HCT116 (cell line): ENCODE results near the gene SLC4A11. TPM values are rescaled to one million over a fixed set of nuclear protein-coding genes. Genes with fewer than 3 reads are reported as not detected.

ENCODE experiments used
- ATAC-seq: fragments of 200-7000 bp; cut with Tn5 transposase; 2 replicates; pipeline ENCODE4 v1.9.1; 2020; ENCODE audit warnings: mild to moderate bottlenecking, moderate library complexity
- BruUV-seq: library from RNA; stranded (reverse); fragments of 400-500 nt; replicated peaks from 2 replicates; lab custom pipeline; 2021; lab: Mats Ljungman, UMichigan
- CTCF ChIA-PET: fragments of 300-600 bp; sonication (Branson Sonifier 250); formaldehyde crosslinking; loops from one replicate; lab custom pipeline; 2021; ENCODE audit warnings: antibody characterized with exemption; lab: Charles Lee
- POLR2A ChIA-PET: fragments of 300-600, 350-600 bp; sonication (Branson Sonifier 250); formaldehyde crosslinking; loops from one replicate; lab custom pipeline; 2021; ENCODE audit warnings: antibody characterized with exemption; lab: Charles Lee
- RAD21 ChIA-PET, 2 experiments: fragments of 300-600 bp; sonication (Branson Sonifier 250); formaldehyde crosslinking; loops; one replicate each; lab custom pipeline; 2023; ENCODE audit warnings: low total read pairs in 2 of 2; ENCODE audit not compliant: uncharacterized antibody in 2 of 2, unreplicated experiment in 2 of 2, low non-redundant PET in 1 of 2; lab: Charles Lee
- DNase-seq: peaks from one replicate; pipeline ENCODE4 v3.0.0-alpha.2; 2010; ENCODE audit warnings: low read depth, low spot score
- H2AFZ ChIP-seq: fragments of 200-600 bp; shearing (Covaris generic), sonication (generic); 2 replicates; pipeline ENCODE4 v1.6.1; 2017; ENCODE audit warnings: low read depth, mixed run types, mixed read lengths, antibody characterized with exemption, low read length; ENCODE audit not compliant: poor library complexity, severe bottlenecking
- H3K27ac ChIP-seq: 2 replicates; pipeline ENCODE4 v1.5.1; 2012; ENCODE audit warnings: low read depth, low read length
- H3K27me3 ChIP-seq: fragments of 200-600 bp; sonication (generic); 2 replicates; pipeline ENCODE4 v1.6.1; 2016; ENCODE audit warnings: mixed run types, low read length, mixed read lengths; ENCODE audit not compliant: insufficient read depth
- H3K36me3 ChIP-seq, 2 experiments: fragments of 200-500 bp in 1 of 2; fragments of 200-600 bp in 1 of 2; sonication (Bioruptor generic) in 1 of 2; sonication (generic) in 1 of 2; 2 replicates each; pipeline versions ENCODE4 v1.5.1 to v1.6.1; 2014 to 2016; ENCODE audit warnings: low read length in 2 of 2, inconsistent platforms in 1 of 2, mixed read lengths in 1 of 2, mixed run types in 1 of 2; ENCODE audit not compliant: insufficient read depth in 2 of 2, control insufficient read depth in 1 of 2
- H3K4me1 ChIP-seq, 2 experiments: fragments of 200-600 bp in 1 of 2; sonication (generic) in 1 of 2; 2 replicates each; pipeline versions ENCODE4 v1.5.1 to v1.6.1; 2012 to 2017; ENCODE audit warnings: low read length in 2 of 2, inconsistent platforms in 1 of 2, mild to moderate bottlenecking in 1 of 2, mixed read lengths in 1 of 2, mixed run types in 1 of 2, moderate library complexity in 1 of 2; ENCODE audit not compliant: insufficient read depth in 2 of 2, control insufficient read depth in 1 of 2
- H3K4me2 ChIP-seq: fragments of 200-600 bp; sonication (generic); 2 replicates; pipeline ENCODE4 v1.6.1; 2017; ENCODE audit warnings: mixed run types, low read length, mixed read lengths
- H3K4me3 ChIP-seq, 2 experiments: fragments of 200-600 bp in 1 of 2; sonication (generic) in 1 of 2; replicated peaks in 1 of 2; 2 replicates each; pipeline ENCODE4 v1.5.1; 2011 to 2016; ENCODE audit warnings: low read length in 2 of 2, control low read depth in 1 of 2, low read depth in 1 of 2, mild to moderate bottlenecking in 1 of 2, mixed read lengths in 1 of 2, mixed run types in 1 of 2
- H3K79me2 ChIP-seq: fragments of 200-600 bp; sonication (generic); 2 replicates; pipeline ENCODE4 v1.6.1; 2017; ENCODE audit warnings: mild to moderate bottlenecking, mixed run types, low read length, moderate library complexity, mixed read lengths; ENCODE audit not compliant: insufficient read depth
- H3K9ac ChIP-seq: fragments of 200-600 bp; sonication (generic); 2 replicates; pipeline ENCODE4 v1.6.1; 2016; ENCODE audit warnings: low read length, mixed read lengths
- H3K9me2 ChIP-seq: fragments of 200-600 bp; sonication (generic), shearing (Covaris generic); 2 replicates; pipeline ENCODE4 v1.6.1; 2017; ENCODE audit warnings: mixed run types, mild to moderate bottlenecking, moderate library complexity; ENCODE audit not compliant: insufficient read depth
- H3K9me3 ChIP-seq, 2 experiments: fragments of 200-500 bp in 1 of 2; fragments of 200-600 bp in 1 of 2; sonication (Bioruptor generic) in 1 of 2; sonication (generic) in 1 of 2; 2 replicates each; pipeline ENCODE4 v1.6.1; 2014 to 2017; ENCODE audit warnings: low read length in 2 of 2, mixed read lengths in 2 of 2, inconsistent platforms in 1 of 2, low read depth in 1 of 2, mild to moderate bottlenecking in 1 of 2, mixed run types in 1 of 2, moderate library complexity in 1 of 2; ENCODE audit not compliant: control insufficient read depth in 1 of 2, insufficient read depth in 1 of 2
- H4K20me1 ChIP-seq: fragments of 200-600 bp; sonication (generic), shearing (Covaris generic); 2 replicates; pipeline ENCODE4 v1.6.1; 2017; ENCODE audit warnings: mixed run types, mild to moderate bottlenecking, moderate library complexity; ENCODE audit not compliant: insufficient read depth
- ATF3 ChIP-seq: IDR thresholded peaks from 2 replicates; pipeline ENCODE4 v1.6.1; 2012
- CBX3 ChIP-seq: IDR thresholded peaks from 2 replicates; pipeline ENCODE4 v1.6.1; 2012; ENCODE audit warnings: low read depth
- ELF1 ChIP-seq: IDR thresholded peaks from 2 replicates; pipeline ENCODE4 v1.6.1; 2012; ENCODE audit warnings: low read depth, borderline replicate concordance
- EZH2 ChIP-seq: fragments of 200-600 bp; sonication (generic); IDR thresholded peaks from 2 replicates; pipeline ENCODE4 v1.6.1; 2017; ENCODE audit warnings: antibody characterized with exemption, mixed run types
- EZH2phosphoT487 ChIP-seq: fragments of 200-600 bp; IDR thresholded peaks from 2 replicates; pipeline ENCODE4 v1.6.1; 2018; ENCODE audit warnings: antibody characterized with exemption, borderline replicate concordance
- FOSL1 ChIP-seq: IDR thresholded peaks from 2 replicates; pipeline ENCODE4 v1.6.1; 2012; ENCODE audit warnings: low read depth
- POLR2A ChIP-seq: IDR thresholded peaks from 2 replicates; pipeline ENCODE4 v1.7.0; 2011; ENCODE audit warnings: borderline replicate concordance; ENCODE audit not compliant: insufficient read depth, insufficient read length; ENCODE audit errors: extremely low read depth
- POLR2AphosphoS5 ChIP-seq: IDR thresholded peaks from 2 replicates; pipeline ENCODE4 v1.6.1; 2011; ENCODE audit warnings: mild to moderate bottlenecking, low read depth, low read length, moderate library complexity
- RAD21 ChIP-seq: IDR thresholded peaks from 2 replicates; pipeline ENCODE4 v1.6.1; 2012; ENCODE audit warnings: low read depth, mild to moderate bottlenecking
- SP1 ChIP-seq: IDR thresholded peaks from 2 replicates; pipeline ENCODE4 v1.6.1; 2012; ENCODE audit warnings: low read depth
- TCF7L2 ChIP-seq: IDR thresholded peaks from 2 replicates; pipeline ENCODE4 v1.7.0; 2011; ENCODE audit warnings: borderline replicate concordance, inconsistent platforms; ENCODE audit not compliant: insufficient read depth, insufficient read length; ENCODE audit errors: extremely low read depth
- YY1 ChIP-seq: IDR thresholded peaks from 2 replicates; pipeline ENCODE4 v1.6.1; 2011; ENCODE audit warnings: low read length, low read depth, moderate library complexity, mild to moderate bottlenecking; ENCODE audit not compliant: insufficient replicate concordance; ENCODE audit errors: extremely low read depth
- ZFX ChIP-seq: fragments of 450-650 bp; IDR thresholded peaks from 2 replicates; pipeline ENCODE4 v1.6.1; 2017
- ZNF274 ChIP-seq: fragments of 200-500 bp; sonication (Bioruptor generic); IDR thresholded peaks from 2 replicates; pipeline ENCODE4 v1.6.1; 2014; ENCODE audit warnings: mild to moderate bottlenecking, low read depth, low read length, inconsistent platforms
- intact Hi-C: fragments of 100-400 bp; cut with micrococcal nuclease; formaldehyde crosslinking; loops from 2 replicates; pipeline ENCODE4 v1.10.0; 2022
- total RNA-seq: library from RNA; stranded (reverse); gene quantifications from one replicate; pipeline ENCODE4 v1.2.1, GENCODE V29; 2021; ENCODE audit not compliant: unreplicated experiment
- TF ChIP-seq, protein P1 (sequence below), 3 experiments: fragments of 200-600 bp in 1 of 3; sonication (generic) in 1 of 3; IDR thresholded peaks in 2 of 3; conservative IDR thresholded peaks in 1 of 3; 2 replicates each; pipeline ENCODE4 v1.5.1; 2012 to 2017; ENCODE audit warnings: low read depth in 2 of 3, low read length in 2 of 3, antibody characterized with exemption in 1 of 3, borderline replicate concordance in 1 of 3, control low read depth in 1 of 3, mild to moderate bottlenecking in 1 of 3, mixed read lengths in 1 of 3, mixed run types in 1 of 3, moderate library complexity in 1 of 3; ENCODE audit not compliant: insufficient read depth in 1 of 3

The SLC4A11 gene
- total RNA-seq, 1 experiment from 2014 or later, result 22.7 TPM

DNA sequence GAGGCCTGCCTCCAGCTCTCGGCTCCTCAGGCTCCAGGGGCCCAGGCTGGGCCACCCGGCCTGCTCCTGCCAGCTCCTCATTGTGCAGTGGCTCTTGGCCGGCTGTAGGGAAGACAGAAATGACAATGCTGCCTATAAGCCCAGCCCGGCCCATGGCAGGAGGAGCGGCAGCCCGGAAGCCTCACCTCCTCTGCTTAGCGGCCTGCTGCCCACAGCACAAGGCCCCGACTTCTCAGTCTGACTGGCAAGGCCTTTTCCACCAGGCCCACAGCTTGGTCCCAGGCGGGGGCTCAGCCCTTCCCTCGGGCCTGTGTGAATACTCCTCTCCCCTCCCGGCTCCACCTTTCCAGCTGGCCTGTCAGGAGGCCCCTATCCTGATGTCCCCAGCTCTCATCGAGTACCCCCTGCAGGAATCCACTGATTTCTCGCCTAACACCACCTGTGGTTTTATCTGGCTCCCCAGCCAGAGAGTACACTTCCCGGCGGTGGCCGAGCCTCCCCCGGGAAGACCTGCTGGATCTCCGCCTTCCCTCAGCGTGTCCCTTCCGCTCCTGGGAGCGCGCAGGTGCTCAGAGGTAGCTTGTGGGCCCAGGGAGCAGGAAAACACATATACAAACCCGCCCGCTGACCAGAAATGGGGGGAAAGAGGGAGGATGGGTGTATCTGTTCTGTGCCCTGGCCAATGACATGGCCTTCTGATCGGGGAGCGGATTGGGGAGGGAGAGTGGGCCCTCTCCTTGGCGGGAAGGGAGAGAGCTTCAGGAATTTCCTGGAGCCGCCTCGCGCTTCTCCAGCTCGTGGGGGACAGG is 35.5 kb downstream of the SLC4A11 start:
- ChIA-PET CTCF (no interaction called here), RAD21 (no interaction called here), POLR2A (interaction anchor here (0.6 kb wide), 1 partner anchor 675 kb away, joined by 3 read pairs; no protein-coding TSS in a partner anchor)
- no peaks in the 10 kb centered on the region for H4K20me1 ChIP-seq
- peak overlapping the region; percentile 90 for H3K4me2 ChIP-seq
- no peak for TF ChIP-seq EZH2phosphoT487
- intact Hi-C loops, result no loop called here
- no peak overlapping the region for H2AFZ ChIP-seq
- H3K27me3 ChIP-seq, result no peaks in the 10 kb centered on the region
- H3K4me3 ChIP-seq, result peak overlapping the region; percentile 94
- DNase-seq (no peak), ATAC-seq (peak; percentile 54)
- H3K79me2 ChIP-seq, result peaks cover 23% of the 10 kb centered on the region
- H3K36me3 ChIP-seq, result peaks cover 14 to 17% of the 10 kb centered on the region in 2 experiments; a peak in 3 of 4 replicates
- peak overlapping the region; percentile 87 for H3K27ac ChIP-seq
- peaks cover 9 to 18% of the 10 kb centered on the region in 2 experiments; a peak in 3 of 4 replicates for H3K4me1 ChIP-seq
- peak overlapping the region; percentile 85 for H3K9ac ChIP-seq
- H3K9me3 ChIP-seq, result no peaks in the 10 kb centered on the region
- no TSS peak for BruUV-seq
- H3K9me2 ChIP-seq, result no peaks in the 10 kb centered on the region

DNA sequence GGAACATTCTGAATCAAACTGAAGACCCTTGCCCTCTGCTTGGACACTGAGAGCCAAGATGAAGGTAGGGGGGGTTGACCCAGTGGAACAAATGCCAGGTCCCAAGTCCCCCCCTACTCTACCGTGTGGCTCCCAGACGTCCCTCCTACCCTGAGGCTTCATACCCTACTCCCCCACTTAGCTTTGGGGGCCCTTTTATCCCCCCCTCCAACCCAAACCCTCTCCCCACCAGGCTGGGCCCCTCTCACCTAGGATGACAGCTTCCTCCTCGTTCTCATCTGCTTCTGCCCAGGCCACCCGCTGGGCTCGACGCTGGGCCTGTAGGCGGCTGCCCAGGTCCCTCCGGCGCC is 36.0 kb downstream of the SLC4A11 start:
- H3K9me2 ChIP-seq, result no peaks in the 10 kb centered on the region
- peak overlapping the region; percentile 87 for H3K27ac ChIP-seq
- CTCF ChIA-PET, result no interaction called here
- H3K9ac ChIP-seq, result peak overlapping the region; percentile 85
- BruUV-seq, result no TSS peak
- no peaks in the 10 kb centered on the region for H4K20me1 ChIP-seq
- POLR2A ChIA-PET, result no interaction called here
- RAD21 ChIA-PET, result no interaction called here
- no peaks in the 10 kb centered on the region for H3K27me3 ChIP-seq
- peak overlapping the region; percentile 90 for H3K4me2 ChIP-seq
- ATAC-seq (peak; percentile 4), DNase-seq (no peak)
- peaks cover 5 to 12% of the 10 kb centered on the region in 2 experiments; a peak in 2 of 4 replicates for H3K4me1 ChIP-seq
- peaks cover 15 to 17% of the 10 kb centered on the region in 2 experiments; a peak in 3 of 4 replicates for H3K36me3 ChIP-seq
- intact Hi-C loops, result no loop called here
- H2AFZ ChIP-seq, result no peak overlapping the region
- H3K79me2 ChIP-seq, result peaks cover 23% of the 10 kb centered on the region
- H3K4me3 ChIP-seq, result peak overlapping the region; percentile 94
- H3K9me3 ChIP-seq, result no peaks in the 10 kb centered on the region
- TF ChIP-seq YY1 (no peak), RAD21 (no peak), ATF3 (no peak), SP1 (no peak), FOSL1 (no peak), CBX3 (no peak), EZH2phosphoT487 (no peak), ZFX (no peak), EZH2 (no peak), ELF1 (no peak), POLR2A (no peak), TCF7L2 (no peak), POLR2AphosphoS5 (no peak), ZNF274 (no peak)
- TF ChIP-seq, protein P1, sequence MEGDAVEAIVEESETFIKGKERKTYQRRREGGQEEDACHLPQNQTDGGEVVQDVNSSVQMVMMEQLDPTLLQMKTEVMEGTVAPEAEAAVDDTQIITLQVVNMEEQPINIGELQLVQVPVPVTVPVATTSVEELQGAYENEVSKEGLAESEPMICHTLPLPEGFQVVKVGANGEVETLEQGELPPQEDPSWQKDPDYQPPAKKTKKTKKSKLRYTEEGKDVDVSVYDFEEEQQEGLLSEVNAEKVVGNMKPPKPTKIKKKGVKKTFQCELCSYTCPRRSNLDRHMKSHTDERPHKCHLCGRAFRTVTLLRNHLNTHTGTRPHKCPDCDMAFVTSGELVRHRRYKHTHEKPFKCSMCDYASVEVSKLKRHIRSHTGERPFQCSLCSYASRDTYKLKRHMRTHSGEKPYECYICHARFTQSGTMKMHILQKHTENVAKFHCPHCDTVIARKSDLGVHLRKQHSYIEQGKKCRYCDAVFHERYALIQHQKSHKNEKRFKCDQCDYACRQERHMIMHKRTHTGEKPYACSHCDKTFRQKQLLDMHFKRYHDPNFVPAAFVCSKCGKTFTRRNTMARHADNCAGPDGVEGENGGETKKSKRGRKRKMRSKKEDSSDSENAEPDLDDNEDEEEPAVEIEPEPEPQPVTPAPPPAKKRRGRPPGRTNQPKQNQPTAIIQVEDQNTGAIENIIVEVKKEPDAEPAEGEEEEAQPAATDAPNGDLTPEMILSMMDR (IDR thresholded peaks at IDR 0.05 in 2 of 3, conservative IDR thresholded peaks at IDR 0.05 in 1 of 3; ENCODE audit: borderline replicate concordance in 1 of 3, insufficient read depth in 1 of 3, low read depth in 2 of 3, low read length in 2 of 3), result no peak
